Neural crest cell (in vitro differentiated cells): ENCODE data around the gene FHIT. TPM values are rescaled to one million over a fixed set of nuclear protein-coding genes. Genes with fewer than 3 reads are reported as not detected.

ENCODE experiments used
- DNase-seq: peaks from one replicate; pipeline ENCODE4 v3.0.0; 2021; ENCODE audit warnings: low read depth, mixed read lengths, low spot score
- H3K27ac Mint-ChIP-seq: one replicate; pipeline ENCODE4 v1.8.0; 2021; ENCODE audit warnings: mild to moderate bottlenecking, mixed read lengths; ENCODE audit not compliant: unreplicated experiment
- H3K27me3 Mint-ChIP-seq: 2 replicates; pipeline ENCODE4 v1.8.0; 2021; ENCODE audit warnings: low read depth, mild to moderate bottlenecking, mixed read lengths
- H3K36me3 Mint-ChIP-seq: 2 replicates; pipeline ENCODE4 v1.8.0; 2021; ENCODE audit warnings: low read depth, mild to moderate bottlenecking, mixed read lengths
- H3K4me1 Mint-ChIP-seq: 2 replicates; pipeline ENCODE4 v1.8.0; 2021; ENCODE audit warnings: mixed read lengths
- H3K4me3 Mint-ChIP-seq: one replicate; pipeline ENCODE4 v1.8.0; 2021; ENCODE audit warnings: mild to moderate bottlenecking, mixed read lengths
- H3K9me3 Mint-ChIP-seq: 2 replicates; pipeline ENCODE4 v1.8.0; 2021; ENCODE audit warnings: mixed read lengths
- CTCF ChIP-seq: fragments of 200-600 bp; sonication (generic); conservative IDR thresholded peaks from 2 replicates; pipeline ENCODE4 v1.5.0; 2021; ENCODE audit warnings: antibody characterized with exemption, mild to moderate bottlenecking
- total RNA-seq: library from RNA; stranded (reverse); gene quantifications from 2 replicates; pipeline ENCODE4 v1.2.1, GENCODE V29; 2021

FHIT gene
- total RNA-seq, 1 donor from 2014 or later: 5.2 TPM

GRCh38 chr3:59791774-59792308 lies 1459.4 kb downstream of the FHIT start:
- Mint-ChIP-seq H3K27me3 (no peaks in the 10 kb centered on the region), H3K9me3 (peaks cover 2% of the 10 kb centered on the region), H3K4me3 (no peak overlapping the region), H3K36me3 (no peaks in the 10 kb centered on the region), H3K4me1 (no peaks in the 10 kb centered on the region), H3K27ac (no peak overlapping the region)
- no peak for DNase-seq
- no peak for TF ChIP-seq CTCF

- no peaks in the 10 kb centered on the region for H3K4me1 Mint-ChIP-seq
- H3K9me3 Mint-ChIP-seq: peaks cover 2% of the 10 kb centered on the region
- H3K27ac Mint-ChIP-seq: no peak overlapping the region
- no peak for TF ChIP-seq CTCF
- DNase-seq: no peak
- no peaks in the 10 kb centered on the region for H3K27me3 Mint-ChIP-seq
- H3K4me3 Mint-ChIP-seq: no peak overlapping the region
- no peaks in the 10 kb centered on the region for H3K36me3 Mint-ChIP-seq
These were observed 1461.0 kb downstream of the FHIT start for GRCh38 chr3:59790241-59790640.

- Mint-ChIP-seq H3K27me3 (no peaks in the 10 kb centered on the region), H3K4me1 (no peaks in the 10 kb centered on the region), H3K27ac (no peak overlapping the region), H3K9me3 (peaks cover 5% of the 10 kb centered on the region), H3K4me3 (no peak overlapping the region), H3K36me3 (no peaks in the 10 kb centered on the region)
- DNase-seq: no peak
- no peak for TF ChIP-seq CTCF
These were observed 1462.5 kb downstream of the FHIT start for GRCh38 chr3:59788801-59789200.

- no peak overlapping the region for H3K4me3 Mint-ChIP-seq
- TF ChIP-seq CTCF: no peak
- no peaks in the 10 kb centered on the region for H3K4me1 Mint-ChIP-seq
- H3K9me3 Mint-ChIP-seq: peaks cover 5% of the 10 kb centered on the region
- H3K36me3 Mint-ChIP-seq: no peaks in the 10 kb centered on the region
- H3K27ac Mint-ChIP-seq: no peak overlapping the region
- DNase-seq: no peak
- no peaks in the 10 kb centered on the region for H3K27me3 Mint-ChIP-seq
These were observed 1463.1 kb downstream of the FHIT start for GRCh38 chr3:59788133-59788532.

GRCh38 chr3:59786374-59786773 lies 1464.9 kb downstream of the FHIT start:
- peaks cover 3% of the 10 kb centered on the region for H3K9me3 Mint-ChIP-seq
- H3K4me3 Mint-ChIP-seq: no peak overlapping the region
- H3K4me1 Mint-ChIP-seq: no peaks in the 10 kb centered on the region
- DNase-seq: no peak
- no peaks in the 10 kb centered on the region for H3K36me3 Mint-ChIP-seq
- TF ChIP-seq CTCF: no peak
- H3K27ac Mint-ChIP-seq: no peak overlapping the region
- no peaks in the 10 kb centered on the region for H3K27me3 Mint-ChIP-seq

GRCh38 chr3:59784164-59784563 lies 1467.1 kb downstream of the FHIT start:
- Mint-ChIP-seq H3K9me3 (peaks cover 3% of the 10 kb centered on the region), H3K4me1 (no peaks in the 10 kb centered on the region), H3K4me3 (no peak overlapping the region), H3K27me3 (no peaks in the 10 kb centered on the region), H3K36me3 (no peaks in the 10 kb centered on the region), H3K27ac (no peak overlapping the region)
- no peak for DNase-seq
- TF ChIP-seq CTCF: no peak
